Measurements from ENCODE around the gene MS4A5.
"Not testable (repeated sequence)": the region's sequence is repeated elsewhere in the genome, so short reads cannot be mapped to it uniquely, and the experiment has no call there.

The MS4A5 gene

DNA sequence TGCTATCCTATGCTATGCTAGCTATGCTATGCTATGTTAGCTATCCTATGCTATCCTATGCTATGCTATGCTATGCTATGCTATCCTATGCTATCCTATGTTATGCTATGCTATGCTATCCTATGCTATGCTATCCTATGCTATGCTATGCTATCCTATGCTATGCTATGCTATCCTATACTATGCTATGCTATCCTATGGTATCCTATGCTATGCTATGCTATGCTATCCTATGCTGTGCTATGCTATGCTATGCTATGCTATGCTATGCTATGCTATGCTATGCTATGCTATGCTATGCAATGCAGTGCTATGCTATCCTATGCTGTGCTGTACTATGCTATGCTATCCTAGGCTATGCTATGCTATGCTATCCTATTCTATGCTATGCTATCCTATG lies 17.7 kb downstream of the MS4A5 start:
- TF ChIP-seq, protein P1, sequence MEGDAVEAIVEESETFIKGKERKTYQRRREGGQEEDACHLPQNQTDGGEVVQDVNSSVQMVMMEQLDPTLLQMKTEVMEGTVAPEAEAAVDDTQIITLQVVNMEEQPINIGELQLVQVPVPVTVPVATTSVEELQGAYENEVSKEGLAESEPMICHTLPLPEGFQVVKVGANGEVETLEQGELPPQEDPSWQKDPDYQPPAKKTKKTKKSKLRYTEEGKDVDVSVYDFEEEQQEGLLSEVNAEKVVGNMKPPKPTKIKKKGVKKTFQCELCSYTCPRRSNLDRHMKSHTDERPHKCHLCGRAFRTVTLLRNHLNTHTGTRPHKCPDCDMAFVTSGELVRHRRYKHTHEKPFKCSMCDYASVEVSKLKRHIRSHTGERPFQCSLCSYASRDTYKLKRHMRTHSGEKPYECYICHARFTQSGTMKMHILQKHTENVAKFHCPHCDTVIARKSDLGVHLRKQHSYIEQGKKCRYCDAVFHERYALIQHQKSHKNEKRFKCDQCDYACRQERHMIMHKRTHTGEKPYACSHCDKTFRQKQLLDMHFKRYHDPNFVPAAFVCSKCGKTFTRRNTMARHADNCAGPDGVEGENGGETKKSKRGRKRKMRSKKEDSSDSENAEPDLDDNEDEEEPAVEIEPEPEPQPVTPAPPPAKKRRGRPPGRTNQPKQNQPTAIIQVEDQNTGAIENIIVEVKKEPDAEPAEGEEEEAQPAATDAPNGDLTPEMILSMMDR (IDR thresholded peaks at IDR 0.05; ENCODE audit: low read depth, low read length): no peak
- no peak overlapping the region for H3K4me3 ChIP-seq (ENCODE audit: low read depth, low read length)
- no peak for DNase-seq (ENCODE audit: low read depth, low spot score)
- in situ Hi-C loops (cut with HindIII; ENCODE audit: low sequenced_read_pairs): no loop called here

DNA sequence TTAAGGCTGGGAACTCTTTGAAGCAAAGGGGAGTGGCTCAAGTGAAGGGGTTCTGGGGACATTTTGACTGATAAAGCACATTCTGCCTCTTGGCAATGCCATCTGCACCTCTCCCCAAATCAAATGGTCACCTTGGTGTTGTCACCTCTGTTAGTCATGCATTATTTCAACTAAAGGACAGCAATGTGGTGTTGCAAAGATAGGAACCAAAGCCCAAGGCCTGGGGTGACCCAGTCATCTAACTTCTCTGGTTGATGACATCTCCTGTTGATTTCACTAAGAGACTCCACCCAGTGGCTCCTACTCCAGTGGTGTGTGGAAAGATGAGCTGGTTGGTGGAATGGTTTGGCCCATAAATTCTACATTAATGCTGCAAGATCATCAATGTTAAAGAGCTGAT lies 18.5 kb downstream of the MS4A5 start:
- in situ Hi-C loops (cut with HindIII; ENCODE audit: low sequenced_read_pairs): no loop called here
- TF ChIP-seq, protein P1 (IDR thresholded peaks at IDR 0.05; ENCODE audit: low read depth, low read length): no peak
- no peak overlapping the region for H3K4me3 ChIP-seq (ENCODE audit: low read depth, low read length)
- DNase-seq (ENCODE audit: low read depth, low spot score): no peak

DNA sequence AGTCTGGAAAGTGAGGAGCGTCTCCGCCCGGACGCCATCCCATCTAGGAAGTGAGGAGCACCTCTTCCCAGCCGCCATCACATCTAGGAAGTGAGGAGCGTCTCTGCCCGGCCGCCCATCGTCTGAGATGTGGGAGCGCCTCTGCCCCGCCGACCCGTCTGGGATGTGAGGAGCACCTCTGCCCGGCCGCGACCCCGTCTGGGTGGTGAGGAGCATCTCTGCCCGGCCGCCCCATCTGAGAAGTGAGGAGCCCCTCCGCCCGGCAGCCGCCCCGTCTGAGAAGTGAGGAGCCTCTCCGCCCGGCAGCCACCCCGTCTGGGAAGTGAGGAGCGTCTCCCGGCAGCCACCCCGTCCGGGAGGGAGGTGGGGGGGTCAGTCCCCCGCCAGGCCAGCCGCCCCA lies 21.8 kb downstream of the MS4A5 start:
- in situ Hi-C loops (cut with HindIII; ENCODE audit: low sequenced_read_pairs); H3K4me3 ChIP-seq (ENCODE audit: low read depth, low read length); DNase-seq (ENCODE audit: low read depth, low spot score): not testable (repeated sequence)

DNA sequence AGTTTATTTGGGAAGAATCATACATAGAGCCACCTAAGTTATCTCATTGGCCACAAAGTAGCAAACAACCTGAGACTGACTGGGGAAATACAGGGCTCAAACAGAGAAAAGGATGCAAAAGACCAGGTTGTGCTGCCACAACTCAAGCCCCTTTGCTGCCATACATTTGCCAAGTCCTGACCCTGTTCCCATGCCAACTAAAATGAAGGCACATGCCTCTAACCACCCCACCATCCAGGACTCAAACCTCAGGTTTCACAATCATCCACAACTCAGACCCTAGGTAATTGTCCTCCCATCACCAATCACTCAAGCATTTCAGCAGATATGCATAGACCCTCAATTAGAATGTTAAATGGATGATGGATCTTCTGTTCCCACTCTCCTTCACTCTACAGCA lies 24.8 kb downstream of the MS4A5 start:
- in situ Hi-C loops (cut with HindIII; ENCODE audit: low sequenced_read_pairs): no loop called here
- TF ChIP-seq, protein P1 (IDR thresholded peaks at IDR 0.05; ENCODE audit: low read depth, low read length): no peak
- DNase-seq (ENCODE audit: low read depth, low spot score): no peak
- no peak overlapping the region for H3K4me3 ChIP-seq (ENCODE audit: low read depth, low read length)

DNA sequence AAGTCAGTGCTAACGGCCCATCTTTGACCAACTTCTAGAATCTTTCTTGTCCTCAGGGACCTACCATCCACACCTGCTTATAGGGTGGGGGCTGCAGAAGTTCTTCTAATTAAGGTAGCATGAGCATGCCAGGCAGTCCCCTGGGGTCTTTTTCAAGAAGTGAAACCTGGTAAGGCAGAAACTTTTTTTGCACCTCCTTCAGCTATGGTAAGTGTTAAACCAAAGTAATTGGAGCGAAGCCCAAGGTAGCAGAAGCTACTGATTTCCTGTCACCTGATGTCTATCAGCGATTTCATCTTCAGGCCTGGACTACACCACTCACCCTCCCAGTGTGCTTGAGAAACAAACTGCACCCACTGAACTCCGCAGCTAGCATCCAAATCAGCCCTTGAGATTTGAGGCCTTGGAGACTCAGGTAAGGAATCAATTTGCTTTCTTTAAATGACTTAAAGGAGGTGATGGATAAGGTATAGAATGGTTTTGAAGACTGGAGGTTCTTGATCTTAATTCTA lies 26.2 kb downstream of the MS4A5 start, which contains the start of gene MS4A1:
Gene MS4A1 (plus strand): TSS at position 317 of the 512 bp plus-strand sequence. CDS start 6,528 bp downstream, outside the sequence.
- in situ Hi-C loops (cut with HindIII; ENCODE audit: low sequenced_read_pairs): no loop called here
- no peak for DNase-seq (ENCODE audit: low read depth, low spot score)
- no peak within 1 kb of the TSS for H3K4me3 ChIP-seq (ENCODE audit: low read depth, low read length)
- TF ChIP-seq, protein P1 (IDR thresholded peaks at IDR 0.05; ENCODE audit: low read depth, low read length): no peak

DNA sequence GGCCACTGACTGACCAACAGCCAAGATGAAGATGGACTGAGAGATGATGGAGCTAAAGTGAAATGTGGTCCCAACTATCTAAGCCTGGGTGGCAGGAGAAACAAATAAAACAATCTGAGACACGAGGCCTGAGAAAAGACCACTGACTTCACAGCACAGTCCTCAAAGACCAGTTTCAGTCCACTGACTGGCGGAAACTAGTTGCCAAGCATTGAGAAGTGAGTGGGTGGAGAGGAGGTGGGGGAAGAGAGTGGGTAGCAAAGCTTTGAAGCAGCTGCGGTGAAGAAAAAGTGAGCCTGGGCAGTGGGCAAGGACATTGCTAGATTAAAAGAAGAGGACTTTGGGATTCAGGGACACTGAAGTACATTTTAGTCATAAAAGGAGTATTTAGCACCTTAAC lies 28.2 kb downstream of the MS4A5 start:
- no peak for DNase-seq (ENCODE audit: low read depth, low spot score)
- in situ Hi-C loops (cut with HindIII; ENCODE audit: low sequenced_read_pairs): no loop called here
- TF ChIP-seq, protein P1 (IDR thresholded peaks at IDR 0.05; ENCODE audit: low read depth, low read length): no peak
- H3K4me3 ChIP-seq (ENCODE audit: low read depth, low read length): no peak overlapping the region

DNA sequence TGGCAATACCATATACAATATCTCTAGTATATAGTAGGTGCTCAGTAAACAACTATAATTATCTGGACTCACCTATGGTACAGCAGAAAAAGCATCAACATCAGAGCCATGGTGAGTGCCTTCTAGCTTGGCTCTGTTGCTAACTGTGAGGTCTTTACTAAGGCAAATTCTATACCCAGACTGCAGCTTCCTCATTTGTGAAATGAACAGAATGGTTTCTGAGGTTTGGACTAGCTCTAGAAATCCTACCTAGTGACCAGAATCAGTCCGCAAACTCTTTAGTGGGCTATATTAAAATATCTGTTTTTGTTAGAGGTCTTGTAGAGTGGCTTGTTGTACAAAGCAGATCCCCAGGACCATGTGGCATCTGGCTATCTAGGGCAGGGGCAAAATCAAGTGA lies 30.0 kb downstream of the MS4A5 start:
- no peak overlapping the region for H3K4me3 ChIP-seq (ENCODE audit: low read depth, low read length)
- in situ Hi-C loops (cut with HindIII; ENCODE audit: low sequenced_read_pairs): no loop called here
- TF ChIP-seq, protein P1 (IDR thresholded peaks at IDR 0.05; ENCODE audit: low read depth, low read length): no peak
- no peak for DNase-seq (ENCODE audit: low read depth, low spot score)
